ENCODE measurements around the gene UPK1A.

Gene UPK1A

GRCh38 chr19:35717665-35718344, 51.5 kb downstream of the UPK1A start, which contains the start of gene KMT2B:
KMT2B (plus strand) TSS chr19:35718003; CDS start chr19:35718019, 16 bp downstream.
- TF ChIP-seq CREB1 (IDR thresholded peaks at IDR 0.05; ENCODE audit: low read depth) (peak; percentile 25; the same call in 1 of the 2 replicates), MAX (IDR thresholded peaks at IDR 0.05) (no peak), TEAD4 (IDR thresholded peaks at IDR 0.05) (no peak), REST (IDR thresholded peaks at IDR 0.05; ENCODE audit: low read depth) (no peak), TAF1 (IDR thresholded peaks at IDR 0.05; ENCODE audit: low read depth) (peak; percentile 3; the same call in 1 of the 2 replicates), YY1 (IDR thresholded peaks at IDR 0.05; ENCODE audit: low read depth) (peak; percentile 83), TCF12 (IDR thresholded peaks at IDR 0.05; ENCODE audit: low read depth) (peak; percentile 69; the same call in 1 of the 2 replicates)

GRCh38 chr19:35718345-35719041, 52.2 kb downstream of the UPK1A start:
- 0 out of 2 replicates have a peak, but pooled peaks have one; percentile 5 for TF ChIP-seq TAF1 (IDR thresholded peaks at IDR 0.05; ENCODE audit: low read depth)
- no peak for TF ChIP-seq REST (IDR thresholded peaks at IDR 0.05; ENCODE audit: low read depth)

- TF ChIP-seq NFIC (IDR thresholded peaks at IDR 0.05) (no peak), EP300 (IDR thresholded peaks at IDR 0.05; ENCODE audit: borderline replicate concordance) (no peak), REST (IDR thresholded peaks at IDR 0.05; ENCODE audit: low read depth) (no peak), TAF1 (IDR thresholded peaks at IDR 0.05; ENCODE audit: low read depth) (no peak), CEBPB (IDR thresholded peaks at IDR 0.05) (no peak), FOXM1 (IDR thresholded peaks at IDR 0.05; ENCODE audit: borderline replicate concordance, low read depth) (no peak), USF1 (IDR thresholded peaks at IDR 0.05) (no peak), MAX (IDR thresholded peaks at IDR 0.05) (no peak), EGR1 (IDR thresholded peaks at IDR 0.05) (no peak), CREB1 (IDR thresholded peaks at IDR 0.05; ENCODE audit: low read depth) (no peak), TCF12 (IDR thresholded peaks at IDR 0.05; ENCODE audit: low read depth) (no peak), YY1 (IDR thresholded peaks at IDR 0.05; ENCODE audit: low read depth) (no peak), RAD21 (IDR thresholded peaks at IDR 0.05; ENCODE audit: low read depth) (no peak), ZBTB7A (IDR thresholded peaks at IDR 0.05; ENCODE audit: low read depth) (no peak), TEAD4 (IDR thresholded peaks at IDR 0.05) (no peak)
Measured at GRCh38 chr19:35719402-35720162, 53.3 kb downstream of the UPK1A start.

- no peak for TF ChIP-seq USF1 (IDR thresholded peaks at IDR 0.05)
- TF ChIP-seq CEBPB (IDR thresholded peaks at IDR 0.05) = no peak
- no peak for TF ChIP-seq YY1 (IDR thresholded peaks at IDR 0.05; ENCODE audit: low read depth)
- no peak for TF ChIP-seq ZBTB7A (IDR thresholded peaks at IDR 0.05; ENCODE audit: low read depth)
- TF ChIP-seq FOXM1 (IDR thresholded peaks at IDR 0.05; ENCODE audit: borderline replicate concordance, low read depth) = no peak
- no peak for TF ChIP-seq NFIC (IDR thresholded peaks at IDR 0.05)
- TF ChIP-seq EGR1 (IDR thresholded peaks at IDR 0.05) = no peak
- TF ChIP-seq REST (IDR thresholded peaks at IDR 0.05; ENCODE audit: low read depth) = no peak
- TF ChIP-seq TAF1 (IDR thresholded peaks at IDR 0.05; ENCODE audit: low read depth) = no peak
- no peak for TF ChIP-seq CREB1 (IDR thresholded peaks at IDR 0.05; ENCODE audit: low read depth)
- no peak for TF ChIP-seq EP300 (IDR thresholded peaks at IDR 0.05; ENCODE audit: borderline replicate concordance)
- TF ChIP-seq RAD21 (IDR thresholded peaks at IDR 0.05; ENCODE audit: low read depth) = no peak
- TF ChIP-seq TCF12 (IDR thresholded peaks at IDR 0.05; ENCODE audit: low read depth) = no peak
- TF ChIP-seq TEAD4 (IDR thresholded peaks at IDR 0.05) = no peak
- TF ChIP-seq MAX (IDR thresholded peaks at IDR 0.05) = no peak
Measured at GRCh38 chr19:35720163-35720524, 53.8 kb downstream of the UPK1A start.

Measured in Ishikawa (cell line).